OCI-LY1 (cell line): Measurements from ENCODE around the gene HMGCS1.

Experiments
- CTCF ChIP-seq: fragments of 200-600 bp; sonication (generic), shearing (Covaris generic); IDR thresholded peaks from 2 replicates; pipeline ENCODE4 v1.5.1; 2017; ENCODE audit warnings: mild to moderate bottlenecking, antibody characterized with exemption, low read length, moderate library complexity, mixed read lengths
- EZH2 ChIP-seq: fragments of 200-600 bp; sonication (generic), shearing (Covaris generic); IDR thresholded peaks from 2 replicates; pipeline ENCODE4 v1.8.0; 2017; ENCODE audit warnings: borderline replicate concordance, mixed run types, mild to moderate bottlenecking, antibody characterized with exemption, low read length, moderate library complexity, mixed read lengths

- TF ChIP-seq CTCF, result no peak
- no peak for TF ChIP-seq EZH2
Measured at GRCh38 chr5:43315682-43316081, 2.5 kb upstream of the HMGCS1 start.
